SKM-1 (cell line): ENCODE measurements around the gene EEF1AKMT2.
"Not testable (repeated sequence)": the region's sequence is repeated elsewhere in the genome, so short reads cannot be mapped to it uniquely, and the experiment has no call there.

Source experiments
- DNase-seq: peaks from one replicate; lab custom pipeline; 2025; ENCODE audit not compliant: unreplicated experiment; lab: John Stamatoyannopoulos, UW

The EEF1AKMT2 gene

GRCh38 chr10:124791547-124792348 lies at the start of gene EEF1AKMT2:
Gene EEF1AKMT2 (minus strand): TSS chr10:124791887. CDS start chr10:124791833, 54 bp downstream.
- DNase-seq = peak; percentile 53

- no peak for DNase-seq
Observed at GRCh38 chr10:124837687-124838086, 46.0 kb upstream of the EEF1AKMT2 start.

DNA sequence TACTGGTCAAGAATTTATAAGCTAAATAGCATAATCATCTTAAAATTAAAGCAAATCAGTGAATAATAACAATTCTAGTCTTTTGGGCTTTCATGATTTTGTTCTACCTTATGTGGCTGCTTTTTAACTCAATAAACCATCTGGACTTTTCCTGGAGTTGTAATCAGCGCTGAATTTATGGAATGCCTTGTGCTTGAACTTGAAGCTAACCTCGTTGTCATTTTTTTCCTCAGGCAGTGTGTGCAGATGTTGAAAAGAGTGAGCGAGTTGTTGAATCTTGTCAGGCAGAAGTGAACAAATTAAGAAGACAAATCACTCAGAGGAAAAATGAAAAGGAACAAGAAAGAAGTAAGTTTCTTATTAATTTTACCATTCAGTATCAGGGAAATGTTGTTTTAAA lies 39.4 kb upstream of the EEF1AKMT2 start:
- DNase-seq = no peak

DNA sequence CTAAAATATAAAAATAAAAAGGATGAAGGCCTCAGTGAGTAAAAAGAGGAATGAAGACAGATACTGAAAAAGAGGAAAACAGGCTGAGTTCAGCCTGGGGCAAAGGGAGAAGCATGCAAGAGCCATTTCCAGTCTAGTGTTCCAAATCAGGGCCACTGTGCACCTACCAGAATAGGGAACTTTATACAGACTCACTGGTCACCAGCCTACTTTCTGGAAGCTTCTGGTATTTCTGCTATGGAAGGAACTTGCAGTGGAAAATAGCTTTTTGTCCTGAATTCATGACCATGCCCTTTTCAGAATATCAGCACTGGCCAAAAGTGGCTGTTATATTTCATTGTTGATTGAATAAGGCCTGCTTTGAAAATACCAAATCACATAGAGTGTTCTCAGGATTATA lies 38.8 kb upstream of the EEF1AKMT2 start:
- no peak for DNase-seq

- no peak for DNase-seq
Observed at GRCh38 chr10:124829447-124830115, 37.9 kb upstream of the EEF1AKMT2 start.

GRCh38 chr10:124827474-124827873 lies 35.8 kb upstream of the EEF1AKMT2 start:
- no peak for DNase-seq

DNA sequence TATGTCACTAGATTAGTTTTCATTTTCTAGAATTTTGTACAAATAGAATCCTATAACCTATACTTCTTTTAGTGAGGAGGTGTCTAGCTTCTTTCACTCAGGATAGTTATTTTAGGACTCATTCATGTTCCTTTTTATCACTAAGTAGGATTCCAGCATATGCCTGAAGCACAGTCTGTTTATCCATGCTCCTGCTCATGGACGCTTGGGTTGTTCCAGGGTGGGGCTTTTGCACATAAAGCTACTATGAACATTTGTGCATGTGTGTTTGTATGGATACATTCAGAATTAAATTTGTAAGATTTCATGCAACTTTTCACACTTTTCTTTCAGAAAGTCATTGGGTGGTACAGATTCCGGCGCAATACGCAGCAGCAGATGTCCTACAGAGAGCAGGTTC lies 34.6 kb upstream of the EEF1AKMT2 start:
- DNase-seq = no peak

GRCh38 chr10:124825702-124826101 lies 34.0 kb upstream of the EEF1AKMT2 start:
- DNase-seq = no peak

DNA sequence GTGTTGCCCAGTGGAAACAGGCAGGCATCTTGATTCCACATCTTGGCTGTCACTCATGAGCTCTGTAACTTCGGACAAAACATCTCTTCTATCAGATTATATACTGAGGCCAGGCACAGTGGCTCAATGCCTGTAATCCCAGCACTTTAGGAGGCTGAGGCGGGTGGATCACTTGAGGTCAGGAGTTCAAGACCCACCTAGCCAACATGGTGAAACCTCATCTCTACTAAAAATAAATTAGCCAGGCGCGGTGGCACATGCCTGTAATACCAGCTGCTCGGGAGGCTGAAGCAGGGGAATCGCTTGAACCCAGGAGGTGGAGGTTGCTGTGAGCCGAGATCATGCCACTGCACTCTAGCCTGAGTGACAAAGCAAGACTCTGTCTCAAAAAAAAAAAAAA lies 33.2 kb upstream of the EEF1AKMT2 start:
- not testable (repeated sequence) for DNase-seq

DNA sequence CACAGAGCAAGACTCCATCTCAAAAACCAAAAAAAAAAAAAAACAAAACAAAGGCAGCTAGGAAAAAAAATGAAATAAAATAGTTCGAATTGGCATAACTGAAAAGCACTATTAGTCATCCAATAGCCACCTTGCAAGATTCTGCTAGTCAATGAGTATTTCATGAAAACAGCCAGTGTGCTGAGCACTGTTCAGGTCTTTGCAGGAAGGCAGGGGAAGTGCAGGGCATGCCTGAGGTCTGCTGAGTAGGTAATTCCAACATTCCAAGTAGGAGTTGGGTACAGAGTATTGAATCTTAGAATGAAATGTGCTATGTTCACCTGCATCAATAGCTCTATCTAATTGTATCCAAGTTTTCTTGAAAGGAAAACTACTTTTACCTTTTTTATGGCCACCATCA lies 32.8 kb upstream of the EEF1AKMT2 start:
- no peak for DNase-seq

DNA sequence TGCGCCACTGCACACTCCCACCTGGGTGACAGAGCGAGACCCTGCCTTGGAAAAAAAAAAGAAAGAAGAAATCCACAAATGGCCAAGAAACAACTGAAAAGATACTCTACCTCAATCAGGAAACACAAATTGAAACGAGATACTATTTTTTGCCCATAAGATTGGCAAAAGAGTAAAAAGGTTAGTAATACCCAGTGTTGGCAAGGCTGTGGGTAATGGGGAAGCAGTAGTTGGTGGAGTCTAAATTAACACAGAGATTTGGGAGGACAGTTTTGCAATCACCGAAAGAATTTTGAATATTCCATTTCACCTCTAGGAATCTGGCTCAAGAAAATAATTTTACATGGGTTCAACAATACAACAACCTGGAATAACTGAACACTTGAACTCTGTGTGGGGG lies 29.8 kb upstream of the EEF1AKMT2 start:
- no peak for DNase-seq

DNA sequence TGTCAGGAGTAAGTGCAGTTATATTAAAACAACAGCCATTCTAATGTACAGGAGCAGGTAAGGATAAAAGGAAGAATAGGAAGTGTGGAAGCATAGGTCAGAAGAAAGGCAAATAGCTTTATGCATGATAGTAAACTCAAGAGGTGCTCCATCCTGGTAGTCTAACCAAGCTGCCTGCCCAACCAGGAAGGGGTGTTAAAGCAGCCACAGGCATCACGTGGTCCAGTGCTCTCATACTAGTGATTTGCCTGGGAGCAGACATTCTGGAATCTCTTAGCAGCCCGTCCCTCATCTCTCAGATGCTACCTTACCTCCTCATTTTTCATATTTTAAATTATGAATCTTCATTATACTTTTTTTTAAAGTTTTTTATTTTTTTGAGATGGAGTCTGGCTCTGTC lies 28.4 kb upstream of the EEF1AKMT2 start:
- DNase-seq = no peak

DNA sequence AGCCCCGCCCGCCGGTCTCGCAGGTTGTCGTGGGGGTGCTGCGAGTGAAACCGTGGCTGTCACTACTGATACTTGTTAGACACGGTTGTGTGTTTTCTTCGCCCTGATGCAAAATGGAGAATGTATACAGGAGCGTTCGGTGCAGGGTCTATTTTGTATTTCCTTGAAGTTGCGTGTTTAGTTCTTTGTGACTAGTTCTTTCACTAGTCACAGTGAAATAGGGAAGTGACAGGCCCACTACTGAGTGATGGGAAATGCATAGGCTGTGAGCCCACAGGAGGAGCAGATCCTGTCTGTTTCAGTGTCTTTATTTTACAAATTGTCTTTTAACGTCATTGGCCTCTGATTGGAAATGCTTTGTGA lies 10.6 kb upstream of the EEF1AKMT2 start:
- DNase-seq = peak; percentile 6

- DNase-seq = no peak
Observed at GRCh38 chr10:124799211-124799610, 7.5 kb upstream of the EEF1AKMT2 start.

DNA sequence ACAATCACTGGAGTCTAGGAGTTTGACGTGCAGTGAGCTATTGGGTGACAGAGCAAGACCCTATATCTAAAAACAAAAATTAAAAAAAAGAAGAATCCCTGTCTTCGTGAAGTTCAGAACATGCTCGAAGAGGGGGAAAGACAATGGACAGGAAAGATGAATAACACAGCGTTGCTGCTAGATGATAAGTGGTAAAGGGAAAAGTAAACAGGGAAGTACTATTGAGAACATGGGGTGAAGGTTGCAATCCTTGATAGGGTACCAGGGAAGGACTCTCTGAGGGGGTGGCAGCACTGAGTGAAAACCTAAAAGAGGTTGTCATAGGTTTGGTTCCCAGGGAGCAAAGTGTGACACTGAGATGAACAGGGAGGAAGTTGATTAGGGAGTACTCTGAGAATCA lies 7.1 kb upstream of the EEF1AKMT2 start:
- no peak for DNase-seq

- no peak for DNase-seq
Observed at GRCh38 chr10:124798364-124798763, 6.7 kb upstream of the EEF1AKMT2 start.

- DNase-seq = no peak
Observed at GRCh38 chr10:124792998-124793352, 1.3 kb upstream of the EEF1AKMT2 start.

DNA sequence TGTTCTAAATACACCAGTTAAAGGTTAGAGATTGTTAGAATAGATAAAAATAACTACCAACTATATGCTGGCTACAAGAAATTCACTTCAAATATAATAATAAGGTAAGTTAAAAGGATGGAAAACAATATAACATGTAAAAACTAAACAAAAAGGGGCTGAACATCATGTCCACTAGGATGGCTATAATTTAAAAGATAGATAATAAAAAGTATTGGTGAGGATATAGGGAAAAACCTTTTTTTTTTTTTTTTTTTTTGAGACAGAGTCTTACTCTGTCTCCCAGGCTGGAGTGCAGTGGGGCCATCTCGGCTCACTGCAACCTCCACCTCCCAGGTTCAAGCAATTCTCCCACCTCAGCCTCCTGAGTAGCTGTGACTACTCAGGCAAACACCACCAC lies 8.8 kb downstream of the EEF1AKMT2 start:
- DNase-seq = not testable (repeated sequence)

DNA sequence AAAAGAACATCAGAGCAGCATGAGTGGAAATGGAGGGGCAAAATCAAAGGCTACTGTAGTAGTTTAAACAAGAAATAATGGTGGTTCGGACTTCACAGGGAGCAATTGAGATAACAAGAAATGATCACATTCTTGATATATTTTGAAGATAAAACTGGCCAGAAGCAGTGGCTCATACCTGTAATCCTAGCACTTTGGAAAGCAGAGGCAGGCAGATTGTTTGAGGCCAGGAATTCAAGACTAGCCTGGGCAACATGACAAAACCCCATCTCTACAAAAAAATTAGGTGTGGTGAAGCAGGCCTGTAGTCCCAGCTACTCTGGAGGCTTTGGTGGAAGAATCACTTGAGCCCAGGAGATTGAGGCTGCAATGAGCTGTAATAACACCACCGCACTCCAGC lies 22.9 kb downstream of the EEF1AKMT2 start:
- no peak for DNase-seq

DNA sequence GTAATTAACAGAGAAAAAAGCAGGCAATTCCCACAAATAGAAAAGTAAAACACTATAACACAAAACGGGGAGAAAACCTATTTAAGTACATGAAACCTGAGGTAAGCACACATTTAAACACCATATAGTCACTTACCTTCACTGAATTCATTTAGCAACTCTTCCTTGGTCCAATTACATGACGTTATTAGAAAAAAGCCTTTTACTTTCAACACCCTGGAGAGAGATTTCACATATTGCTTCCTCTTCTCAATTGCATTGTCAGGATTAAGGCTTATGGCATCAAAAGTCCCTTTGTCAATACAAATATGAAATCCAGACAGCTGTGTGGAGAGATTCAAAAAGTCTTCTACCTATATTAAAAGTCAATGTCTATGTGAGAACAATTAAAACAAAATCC lies 26.4 kb downstream of the EEF1AKMT2 start:
- DNase-seq = no peak

DNA sequence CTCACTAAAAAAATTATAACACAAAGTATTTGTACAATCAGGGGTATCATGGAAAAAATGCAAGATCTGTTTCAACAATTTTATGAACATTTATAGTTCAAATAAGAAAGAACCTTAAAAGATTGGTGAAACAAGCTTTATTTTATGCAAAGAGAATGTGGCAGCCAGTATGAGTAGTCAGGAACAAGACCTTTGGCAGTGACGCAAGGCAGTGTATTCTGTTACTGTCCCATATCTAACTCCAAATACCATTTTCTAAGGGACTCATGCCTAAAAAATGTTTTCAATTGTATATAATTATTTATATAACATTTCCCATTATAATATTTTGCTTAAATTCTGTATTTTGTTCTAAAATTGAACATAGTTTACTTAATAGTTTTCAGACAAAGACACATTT lies 28.4 kb downstream of the EEF1AKMT2 start:
- no peak for DNase-seq

DNA sequence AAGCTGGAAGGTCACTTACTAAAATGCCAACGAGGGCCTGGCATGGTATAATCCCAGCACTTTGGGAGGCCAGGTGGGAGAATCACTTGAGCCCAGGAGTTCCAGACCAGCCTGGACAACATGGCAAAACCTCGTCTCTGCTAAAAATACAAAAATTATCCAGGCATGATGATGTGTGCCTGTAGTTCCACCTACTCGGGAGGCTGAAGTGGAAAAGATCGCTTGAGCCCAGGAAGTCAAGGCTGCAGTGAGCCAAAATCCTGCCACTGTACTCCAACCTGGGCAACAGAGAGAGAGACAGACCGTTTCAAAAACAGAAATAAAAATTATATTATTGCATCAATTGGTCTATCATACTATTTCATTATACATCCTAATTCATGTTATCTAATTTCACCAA lies 29.4 kb downstream of the EEF1AKMT2 start:
- no peak for DNase-seq
